Stimulated activated naive CD8-positive, alpha-beta T cell treated with anti-CD3 and anti-CD28 coated beads, Interleukin-15, Interleukin-2, amounts not matched to agents 100 ng/mL and 50 ng/mL, for 24 hours (primary cell): ENCODE data around the gene ZNF793.
A peak's percentile ranks its signal among the peaks of the same experiment; 100 is the strongest.

Source experiments
- H3K27ac Mint-ChIP-seq: one replicate; pipeline ENCODE4 v1.8.0; 2021; ENCODE audit warnings: mild to moderate bottlenecking, mixed read lengths
- H3K27me3 Mint-ChIP-seq: one replicate; pipeline ENCODE4 v1.8.0; 2021; ENCODE audit warnings: mixed read lengths
- H3K36me3 Mint-ChIP-seq: one replicate; pipeline ENCODE4 v1.8.0; 2021; ENCODE audit warnings: low read depth, mixed read lengths
- H3K4me1 Mint-ChIP-seq: one replicate; pipeline ENCODE4 v1.8.0; 2021; ENCODE audit warnings: low read depth, mixed read lengths
- H3K4me3 Mint-ChIP-seq: one replicate; pipeline ENCODE4 v1.8.0; 2021; ENCODE audit warnings: mild to moderate bottlenecking, mixed read lengths
- H3K9me3 Mint-ChIP-seq: one replicate; pipeline ENCODE4 v1.8.0; 2021; ENCODE audit warnings: mixed read lengths

Gene ZNF793

DNA sequence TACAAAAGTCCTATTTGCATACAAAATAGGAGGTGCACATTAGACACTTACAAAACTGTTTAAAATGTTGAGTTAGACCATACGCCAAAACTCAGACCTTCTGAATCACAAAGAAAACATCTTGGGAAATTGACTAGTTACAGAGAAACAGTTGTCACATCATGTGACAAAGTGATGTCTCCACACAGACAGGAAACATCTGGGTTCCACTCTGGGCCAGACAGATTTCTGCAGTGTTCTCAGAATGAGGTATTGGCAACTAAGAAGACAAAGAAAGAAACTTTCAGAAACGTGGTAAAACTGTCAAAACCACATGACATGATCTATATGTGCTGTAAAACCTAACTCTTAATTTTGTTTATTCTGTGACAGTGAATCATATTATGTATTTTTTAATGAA, 6.7 kb downstream of the ZNF793 start:
- Mint-ChIP-seq H3K4me1 (no peaks in the 10 kb centered on the region), H3K4me3 (no peak overlapping the region), H3K9me3 (peaks cover 28% of the 10 kb centered on the region), H3K27me3 (no peaks in the 10 kb centered on the region), H3K36me3 (peaks cover 74% of the 10 kb centered on the region), H3K27ac (no peak overlapping the region)

DNA sequence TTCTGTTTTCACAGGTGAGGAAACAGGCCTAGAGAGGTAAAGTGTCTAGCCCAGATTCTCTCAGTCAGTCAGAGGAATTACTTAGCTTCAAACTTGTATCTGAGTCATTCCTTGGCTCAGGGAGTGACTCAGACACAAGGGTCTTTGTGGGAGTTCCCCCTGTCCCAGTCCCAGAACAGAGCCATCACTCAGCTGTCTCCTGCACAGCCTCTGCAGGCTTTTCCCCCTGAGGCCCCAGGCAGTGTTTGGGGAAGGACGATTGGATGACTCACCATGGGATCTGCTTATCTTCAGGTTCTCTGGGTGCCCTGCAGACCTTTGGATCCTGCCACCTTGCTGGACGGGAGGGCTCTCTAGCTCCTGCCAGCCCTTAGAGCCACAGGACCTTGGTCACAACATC, 13.2 kb downstream of the ZNF793 start:
- peaks cover 69% of the 10 kb centered on the region for H3K36me3 Mint-ChIP-seq
- H3K27ac Mint-ChIP-seq, result no peak overlapping the region
- H3K27me3 Mint-ChIP-seq, result no peaks in the 10 kb centered on the region
- no peak overlapping the region for H3K4me3 Mint-ChIP-seq
- no peaks in the 10 kb centered on the region for H3K4me1 Mint-ChIP-seq
- H3K9me3 Mint-ChIP-seq, result peaks cover 31% of the 10 kb centered on the region

DNA sequence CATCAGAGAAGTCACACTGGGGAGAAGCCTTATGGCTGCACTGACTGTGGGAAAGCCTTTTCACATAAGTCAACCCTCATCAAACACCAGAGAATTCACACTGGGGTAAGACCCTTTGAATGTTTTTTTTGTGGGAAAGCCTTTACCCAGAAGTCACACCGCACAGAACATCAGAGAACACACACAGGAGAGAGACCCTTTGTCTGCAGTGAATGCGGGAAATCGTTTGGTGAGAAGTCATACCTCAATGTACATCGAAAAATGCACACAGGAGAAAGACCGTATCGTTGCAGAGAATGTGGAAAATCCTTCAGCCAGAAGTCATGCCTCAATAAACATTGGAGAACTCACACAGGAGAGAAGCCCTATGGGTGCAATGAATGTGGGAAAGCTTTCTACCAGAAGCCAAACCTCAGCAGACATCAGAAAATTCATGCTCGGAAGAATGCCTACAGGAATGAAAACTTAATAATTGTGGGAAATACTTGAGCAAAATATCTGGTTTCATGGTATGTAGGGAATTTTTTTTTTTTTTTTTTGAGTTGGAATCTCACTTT, 30.7 kb downstream of the ZNF793 start:
- no peak overlapping the region for H3K4me3 Mint-ChIP-seq
- no peak overlapping the region for H3K27ac Mint-ChIP-seq
- H3K36me3 Mint-ChIP-seq, result peaks cover 60% of the 10 kb centered on the region
- H3K9me3 Mint-ChIP-seq, result peaks cover 39% of the 10 kb centered on the region
- no peaks in the 10 kb centered on the region for H3K4me1 Mint-ChIP-seq
- H3K27me3 Mint-ChIP-seq, result no peaks in the 10 kb centered on the region

DNA sequence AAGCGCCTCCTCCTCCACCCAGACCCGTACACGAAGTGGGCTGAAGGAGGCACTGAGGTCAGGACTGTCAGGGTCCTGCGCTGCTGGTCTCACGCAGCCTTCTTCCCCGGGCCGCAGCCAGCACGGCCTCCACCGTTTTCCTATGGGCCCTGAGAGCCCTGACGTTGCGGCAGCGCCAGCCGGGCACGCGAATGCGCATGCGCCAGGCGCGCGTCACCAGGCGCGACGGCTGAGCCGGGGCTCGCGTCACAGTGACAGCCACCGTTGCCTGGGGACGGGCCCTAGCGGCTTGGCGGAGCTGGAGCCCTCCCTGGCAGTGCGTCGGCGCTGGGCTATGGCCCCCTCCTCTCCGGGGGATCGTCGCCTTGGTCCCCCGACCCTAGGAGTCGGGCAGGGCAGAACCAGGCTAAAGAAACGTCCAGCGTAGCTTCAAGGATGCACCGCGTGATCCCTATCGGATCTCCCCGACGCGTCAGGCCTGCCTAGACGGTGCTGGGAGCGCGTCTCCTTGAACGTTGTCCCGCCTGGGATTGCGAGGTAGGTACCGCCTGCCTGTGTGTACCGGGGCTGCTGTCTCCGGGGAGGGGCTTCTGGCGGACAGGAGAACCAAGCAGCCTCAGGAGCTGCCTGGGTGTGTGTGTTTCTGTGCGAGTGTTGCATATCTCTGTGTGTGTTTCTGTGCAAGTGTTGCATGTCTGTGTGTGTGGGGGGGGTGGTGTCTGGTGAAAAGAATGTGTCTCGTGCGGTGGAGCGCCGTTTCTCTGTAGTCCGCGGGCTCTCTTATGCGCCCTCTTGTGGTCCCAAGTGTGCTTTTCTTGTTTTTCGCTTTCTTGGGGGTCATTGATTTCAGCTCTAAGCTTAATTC, 44.6 kb downstream of the ZNF793 start:
- Mint-ChIP-seq H3K27me3 (no peaks in the 10 kb centered on the region), H3K9me3 (peaks cover 48% of the 10 kb centered on the region), H3K36me3 (peaks cover 51% of the 10 kb centered on the region), H3K4me1 (peaks cover 4% of the 10 kb centered on the region), H3K27ac (peak overlapping the region; percentile 50), H3K4me3 (peak overlapping the region; percentile 80)

DNA sequence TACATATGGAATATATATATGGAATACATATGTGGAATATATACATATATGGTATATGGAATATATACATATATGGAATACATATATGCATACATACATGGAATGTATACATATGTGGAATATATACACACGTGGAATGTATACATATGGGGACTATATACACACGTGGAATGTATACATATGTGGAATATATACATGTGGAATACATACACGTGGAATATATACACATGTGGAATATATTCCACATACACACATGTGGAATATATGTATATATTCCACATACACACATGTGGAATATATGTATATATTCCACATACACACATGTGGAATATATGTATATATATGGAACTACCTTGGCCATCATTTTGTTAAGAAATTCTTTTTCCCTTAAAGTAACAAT, 56.8 kb downstream of the ZNF793 start:
- Mint-ChIP-seq H3K27ac (no peak overlapping the region), H3K4me3 (no peak overlapping the region), H3K36me3 (peaks cover 80% of the 10 kb centered on the region), H3K27me3 (no peaks in the 10 kb centered on the region), H3K4me1 (no peaks in the 10 kb centered on the region), H3K9me3 (peaks cover 56% of the 10 kb centered on the region)

DNA sequence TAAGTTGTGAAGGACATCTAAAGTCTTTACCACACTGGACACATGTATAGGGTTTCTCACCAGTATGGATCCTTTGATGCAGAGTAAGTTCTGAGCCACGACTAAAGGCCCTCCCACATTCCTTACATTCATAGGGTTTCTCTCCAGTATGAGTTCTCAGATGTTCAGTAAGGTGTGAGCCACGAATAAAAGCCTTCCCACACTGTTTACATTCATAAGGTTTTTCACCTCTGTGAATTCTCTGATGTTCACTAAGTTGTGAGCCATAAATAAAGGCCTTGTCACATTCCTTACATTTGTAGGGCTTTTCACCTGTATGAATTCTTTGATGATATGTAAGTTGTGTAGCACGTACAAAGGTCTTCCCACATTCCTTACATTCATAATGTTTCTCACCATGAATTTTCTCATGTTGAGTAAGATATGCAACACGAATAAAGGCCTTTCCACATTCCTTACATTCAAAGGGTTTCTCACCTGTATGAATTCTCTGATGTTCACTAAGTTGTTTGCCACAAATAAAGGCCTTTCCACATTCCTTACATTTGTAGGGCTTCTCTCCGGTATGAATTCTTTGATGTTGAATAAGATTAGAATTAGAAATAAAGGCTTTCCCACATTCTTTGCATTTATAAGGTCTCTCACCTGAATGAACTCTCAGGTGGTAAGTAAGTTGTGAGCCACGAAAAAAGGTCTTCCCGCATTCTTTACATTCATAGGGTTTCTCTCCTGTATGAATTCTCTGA, 58.1 kb downstream of the ZNF793 start:
- peaks cover 63% of the 10 kb centered on the region for H3K9me3 Mint-ChIP-seq
- H3K27me3 Mint-ChIP-seq, result no peaks in the 10 kb centered on the region
- no peaks in the 10 kb centered on the region for H3K4me1 Mint-ChIP-seq
- no peak overlapping the region for H3K27ac Mint-ChIP-seq
- peaks cover 81% of the 10 kb centered on the region for H3K36me3 Mint-ChIP-seq
- no peak overlapping the region for H3K4me3 Mint-ChIP-seq

DNA sequence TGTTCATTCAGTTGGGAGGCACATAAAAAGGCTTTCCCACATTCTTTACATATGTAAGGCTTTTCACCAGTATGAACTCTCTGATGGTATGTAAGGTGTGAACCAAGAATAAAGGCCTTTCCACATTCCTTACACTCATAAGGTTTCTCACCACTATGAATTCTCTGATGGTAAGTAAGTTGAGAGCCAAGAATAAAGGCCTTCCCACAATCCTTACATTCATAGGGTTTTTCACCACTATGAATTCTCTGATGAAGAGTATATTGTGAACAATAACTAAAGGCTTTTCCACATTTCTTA, 58.6 kb downstream of the ZNF793 start:
- Mint-ChIP-seq H3K4me1 (no peaks in the 10 kb centered on the region), H3K27ac (no peak overlapping the region), H3K9me3 (peaks cover 67% of the 10 kb centered on the region), H3K4me3 (no peak overlapping the region), H3K36me3 (peaks cover 85% of the 10 kb centered on the region), H3K27me3 (no peaks in the 10 kb centered on the region)

DNA sequence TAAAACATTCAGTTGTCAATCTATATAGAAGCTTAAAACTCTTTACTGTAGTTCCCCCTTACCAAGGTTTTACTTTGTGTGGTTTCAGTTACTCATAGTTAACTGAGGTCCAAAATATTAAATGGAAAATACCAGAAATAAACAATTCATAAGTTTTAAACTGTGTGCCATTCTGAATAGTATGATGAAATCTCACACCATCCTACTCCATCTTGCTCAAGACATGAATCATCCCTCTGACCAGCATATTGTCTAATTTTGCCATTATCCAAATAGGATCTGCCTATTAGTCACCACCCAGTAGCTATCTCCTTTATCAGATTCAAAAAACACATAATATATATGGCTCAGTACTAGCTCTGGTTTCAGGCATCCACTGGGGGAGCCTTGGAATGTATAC, 65.5 kb downstream of the ZNF793 start:
- H3K27ac Mint-ChIP-seq, result no peak overlapping the region
- peaks cover 39% of the 10 kb centered on the region for H3K36me3 Mint-ChIP-seq
- no peaks in the 10 kb centered on the region for H3K27me3 Mint-ChIP-seq
- no peak overlapping the region for H3K4me3 Mint-ChIP-seq
- no peaks in the 10 kb centered on the region for H3K4me1 Mint-ChIP-seq
- H3K9me3 Mint-ChIP-seq, result peaks cover 62% of the 10 kb centered on the region

DNA sequence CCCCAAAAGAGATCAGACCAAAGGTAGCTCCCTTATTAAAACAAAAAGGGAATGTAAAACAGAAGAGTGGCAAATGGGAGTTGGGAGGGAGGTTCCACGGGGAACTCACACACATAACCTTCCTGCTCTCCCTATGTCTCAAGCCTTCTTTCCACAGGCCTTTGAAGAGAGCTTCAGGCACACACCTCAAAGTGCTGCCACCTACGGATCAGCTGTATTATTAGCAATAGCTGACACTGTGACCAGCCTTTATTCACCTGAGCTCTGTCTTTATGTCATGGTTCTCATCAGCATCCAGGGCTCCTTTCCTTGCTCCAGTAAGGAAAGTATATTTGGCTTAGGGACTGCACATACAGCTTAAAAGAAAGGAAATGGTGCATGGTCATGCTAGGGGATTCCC, 76.6 kb downstream of the ZNF793 start:
- no peaks in the 10 kb centered on the region for H3K4me1 Mint-ChIP-seq
- peaks cover 44% of the 10 kb centered on the region for H3K9me3 Mint-ChIP-seq
- no peaks in the 10 kb centered on the region for H3K27me3 Mint-ChIP-seq
- no peaks in the 10 kb centered on the region for H3K36me3 Mint-ChIP-seq
- no peak overlapping the region for H3K27ac Mint-ChIP-seq
- H3K4me3 Mint-ChIP-seq, result no peak overlapping the region
